NAMALWA (cell line): ENCODE measurements around the gene MKNK2.

ENCODE experiments used
- DNase-seq: peaks from one replicate; pipeline ENCODE4 v3.0.0-alpha.2; 2015; ENCODE audit warnings: low spot score

Gene MKNK2

GRCh38 chr19:2027361-2027760 lies 23.7 kb downstream of the MKNK2 start:
- no peak for DNase-seq

- no peak for DNase-seq
These were observed 24.3 kb downstream of the MKNK2 start for GRCh38 chr19:2026770-2027169.

GRCh38 chr19:2022289-2022688 lies 28.8 kb downstream of the MKNK2 start:
- no peak for DNase-seq

- no peak for DNase-seq
These were observed 29.4 kb downstream of the MKNK2 start for GRCh38 chr19:2021453-2022140.

GRCh38 chr19:2018752-2019151 lies 32.3 kb downstream of the MKNK2 start:
- no peak for DNase-seq

GRCh38 chr19:2016041-2016807 lies 34.8 kb downstream of the MKNK2 start:
- DNase-seq, result peak; percentile 62

GRCh38 chr19:2015608-2015950 lies 35.5 kb downstream of the MKNK2 start, which contains the start of gene BTBD2:
Gene BTBD2 (minus strand): TSS chr19:2015714. CDS start chr19:2015703, 11 bp downstream.
- DNase-seq, result peak; percentile 50

GRCh38 chr19:2014731-2015607 lies 36.1 kb downstream of the MKNK2 start:
- DNase-seq, result peak; percentile 47

GRCh38 chr19:2014131-2014571 lies 36.9 kb downstream of the MKNK2 start:
- no peak for DNase-seq

- DNase-seq, result no peak
These were observed 37.4 kb downstream of the MKNK2 start for GRCh38 chr19:2013683-2013961.

GRCh38 chr19:2012941-2013682 lies 37.9 kb downstream of the MKNK2 start:
- DNase-seq, result no peak

- no peak for DNase-seq
These were observed 39.9 kb downstream of the MKNK2 start for GRCh38 chr19:2011169-2011568.

GRCh38 chr19:2010135-2010668 lies 40.8 kb downstream of the MKNK2 start:
- no peak for DNase-seq

- no peak for DNase-seq
These were observed 47.2 kb downstream of the MKNK2 start for GRCh38 chr19:2003874-2004273.

GRCh38 chr19:1999856-2000515 lies 51.1 kb downstream of the MKNK2 start:
- no peak for DNase-seq

GRCh38 chr19:1998712-1999708 lies 52.0 kb downstream of the MKNK2 start:
- no peak for DNase-seq

GRCh38 chr19:1997353-1998233 lies 53.5 kb downstream of the MKNK2 start:
- DNase-seq, result no peak

- DNase-seq, result peak; percentile 53
These were observed 58.2 kb downstream of the MKNK2 start for GRCh38 chr19:1992759-1993260.
